GM21717 (cell line): ENCODE results near the gene ATP9B.
"Not testable (repeated sequence)": the region's sequence is repeated elsewhere in the genome, so short reads cannot be mapped to it uniquely, and the experiment has no call there.

Experiments
- ATAC-seq: cut with Tn5 transposase; IDR thresholded peaks from one replicate; pipeline ENCODE4 v1.9.1; 2021; ENCODE audit warnings: mild to moderate bottlenecking, moderate library complexity; ENCODE audit not compliant: unreplicated experiment

The ATP9B gene

GRCh38 chr18:79352432-79352831, 283.2 kb downstream of the ATP9B start:
- ATAC-seq, result no peak

DNA sequence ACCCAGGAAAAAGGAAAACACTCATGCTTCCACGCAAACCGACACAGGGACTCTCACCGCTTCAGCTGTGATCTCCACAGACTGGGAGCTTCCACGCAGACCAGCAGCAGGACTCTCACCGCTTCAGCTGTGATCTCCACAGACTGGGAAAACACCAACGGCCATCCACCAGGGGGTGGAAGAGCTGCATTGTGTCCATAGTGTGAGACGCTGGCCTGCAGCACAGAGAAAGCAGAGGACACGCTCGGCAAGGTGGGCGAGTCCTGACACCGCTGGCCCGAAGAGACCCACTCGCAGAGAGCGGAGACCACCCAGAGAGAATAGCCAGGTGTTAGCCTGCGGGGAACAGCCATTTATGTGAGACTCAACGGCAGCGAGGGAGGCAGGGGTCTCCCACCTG, 284.1 kb downstream of the ATP9B start:
- no peak for ATAC-seq

- no peak for ATAC-seq
Measured at GRCh38 chr18:79354350-79354749, 285.2 kb downstream of the ATP9B start.

DNA sequence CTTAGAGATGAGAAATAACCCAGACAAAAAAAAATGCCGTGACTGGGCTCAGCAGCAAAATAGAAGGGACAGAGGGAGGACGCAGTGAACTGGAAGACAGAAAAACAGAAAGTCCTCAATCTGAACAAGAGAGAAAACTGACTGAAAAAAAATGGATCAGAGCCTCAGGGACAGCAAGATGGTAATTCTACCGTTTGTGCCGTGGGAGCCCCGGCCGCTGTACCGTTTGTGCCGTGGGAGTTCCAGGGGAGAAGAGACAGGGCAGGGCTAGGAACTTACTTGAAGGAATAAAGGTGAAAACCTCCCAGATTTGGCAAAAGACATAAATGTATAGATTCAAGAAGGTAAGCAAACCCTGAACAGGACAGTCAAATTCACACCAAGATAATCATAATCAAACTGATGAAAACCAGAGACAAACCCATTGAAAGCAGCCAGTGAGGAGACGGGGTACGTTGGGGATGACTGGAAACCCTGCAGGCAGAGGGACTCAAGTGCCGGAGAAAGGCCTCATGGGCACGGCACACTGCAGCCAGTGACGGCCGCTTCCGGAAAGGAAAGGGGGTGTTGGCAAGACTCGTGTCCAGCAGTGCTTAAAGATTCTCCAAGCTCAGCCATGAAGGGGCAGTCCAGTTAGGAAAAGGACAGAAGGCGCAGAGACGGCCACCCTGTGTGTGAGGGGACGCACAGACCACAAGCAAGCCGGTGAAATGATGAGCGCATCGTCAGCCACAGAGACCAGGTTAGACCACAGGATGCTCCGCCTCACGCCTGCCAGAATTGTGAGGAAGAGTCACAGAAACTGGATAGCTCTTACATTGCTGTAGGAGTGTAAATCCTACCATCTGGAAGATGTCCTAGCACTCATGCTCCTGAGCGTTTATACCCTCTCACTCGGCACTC, 286.5 kb downstream of the ATP9B start:
- ATAC-seq, result peak; percentile 60

GRCh38 chr18:79356435-79356834, 287.2 kb downstream of the ATP9B start:
- ATAC-seq, result peak; percentile 92

DNA sequence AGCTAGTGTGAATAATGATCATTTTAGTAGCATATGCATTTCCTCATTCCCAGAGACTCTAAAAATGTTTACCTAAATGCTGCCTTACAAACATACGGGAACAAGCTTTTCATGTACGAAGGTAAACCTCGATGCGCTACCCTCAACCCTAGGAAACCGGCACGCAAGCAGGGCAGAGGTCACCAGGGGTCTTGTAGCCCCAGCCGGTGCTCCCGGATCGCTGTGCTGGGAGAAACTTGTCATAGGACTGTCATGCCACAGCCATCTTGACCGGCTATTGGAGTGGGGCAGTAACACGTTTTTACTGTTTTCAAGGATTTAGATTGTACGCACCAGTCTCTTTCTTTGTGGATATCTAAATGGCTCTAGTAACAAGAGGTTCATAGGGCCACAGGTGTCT, 291.7 kb downstream of the ATP9B start:
- ATAC-seq, result no peak

DNA sequence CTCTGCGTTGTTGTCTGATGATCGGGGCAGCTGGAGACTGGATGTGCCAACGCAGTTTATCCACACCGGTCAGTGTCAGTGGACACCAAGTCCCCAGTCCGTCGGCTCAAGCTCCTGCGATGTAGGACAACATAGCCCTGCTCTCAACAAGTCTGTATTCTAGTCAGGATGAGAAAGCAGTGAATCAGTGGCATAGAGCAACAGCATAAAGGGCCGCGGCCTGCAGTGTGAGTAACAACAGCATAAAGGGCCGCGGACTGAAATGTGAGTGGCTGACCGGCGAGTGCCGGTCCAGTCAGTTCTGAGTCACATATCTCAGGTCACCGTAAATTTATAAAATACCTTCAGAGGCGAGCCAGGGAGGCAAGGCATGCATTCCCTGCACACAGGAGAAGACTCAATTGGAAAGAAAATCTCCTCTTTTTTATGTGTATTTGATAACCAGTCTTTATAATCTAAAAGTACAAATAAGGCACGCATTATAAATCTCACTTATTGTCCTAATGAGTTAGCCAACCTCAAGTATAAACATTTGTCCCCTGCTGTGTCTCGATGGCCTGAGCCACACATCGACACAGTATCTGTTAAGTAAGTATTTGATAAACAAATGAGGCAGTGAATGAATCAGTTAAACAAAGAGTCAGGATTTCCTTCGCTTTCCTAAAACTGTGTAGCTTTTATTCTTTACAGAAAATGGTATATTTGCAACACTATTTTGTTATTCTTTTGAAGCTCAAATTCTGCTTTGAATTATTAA, 292.8 kb downstream of the ATP9B start:
- no peak for ATAC-seq

DNA sequence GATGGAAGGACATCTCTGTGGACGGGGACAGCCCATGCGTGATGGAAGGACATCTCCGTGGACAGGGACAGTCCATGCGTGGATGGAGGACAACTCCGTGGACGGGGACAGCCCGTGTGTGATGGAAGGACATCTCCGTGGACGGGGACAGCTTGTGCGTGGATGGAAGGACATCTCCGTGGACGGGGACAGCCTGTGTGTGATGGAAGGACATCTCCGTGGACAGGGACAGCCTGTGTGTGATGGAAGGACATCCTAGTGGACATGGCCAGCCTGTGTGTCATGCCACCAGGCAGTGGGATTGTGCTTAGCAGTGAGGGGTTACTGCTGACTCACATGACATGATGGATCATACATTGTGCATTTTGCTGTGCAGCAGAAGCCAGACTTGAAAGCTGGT, 296.5 kb downstream of the ATP9B start:
- no peak for ATAC-seq

GRCh38 chr18:79366177-79367094, 297.2 kb downstream of the ATP9B start:
- no peak for ATAC-seq

DNA sequence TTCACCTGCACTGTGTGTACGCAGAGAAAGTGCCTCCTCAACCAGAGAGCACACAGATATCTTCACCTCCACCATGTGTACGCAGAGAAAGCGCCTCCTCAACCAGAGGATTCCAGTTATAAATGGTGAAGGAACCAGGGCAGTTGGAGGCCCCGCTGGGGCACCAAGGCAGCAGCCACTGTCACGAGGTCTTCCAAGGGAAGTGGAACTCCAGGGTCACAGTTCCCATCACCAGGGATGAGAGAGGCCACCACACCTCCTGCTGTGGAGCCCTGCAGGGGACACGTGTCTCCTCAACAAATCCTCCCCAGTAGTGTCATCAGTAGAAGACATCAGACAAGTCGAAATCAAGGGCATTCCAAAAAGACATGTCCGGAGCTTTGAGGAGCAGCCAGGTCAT, 298.3 kb downstream of the ATP9B start:
- no peak for ATAC-seq

DNA sequence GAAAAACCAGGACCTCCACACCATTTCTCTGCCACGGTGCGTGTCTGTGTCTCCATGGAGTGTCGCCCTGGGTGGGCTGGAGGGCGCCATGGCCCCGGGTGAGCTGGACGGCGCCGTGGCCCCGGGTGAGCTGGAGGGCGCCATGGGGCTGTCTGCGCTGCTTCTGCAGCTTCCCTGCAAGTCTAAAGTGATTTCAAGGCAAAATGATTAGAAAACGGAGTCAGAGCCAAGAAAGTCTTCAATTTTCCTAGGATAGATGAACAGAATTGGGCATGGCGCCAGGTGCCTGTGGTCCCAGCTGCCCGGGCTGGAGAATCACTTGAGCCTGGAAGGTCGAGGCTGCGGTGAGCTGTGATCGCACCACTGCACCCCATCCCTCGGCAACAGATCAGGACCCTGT, 298.8 kb downstream of the ATP9B start:
- ATAC-seq, result no peak

DNA sequence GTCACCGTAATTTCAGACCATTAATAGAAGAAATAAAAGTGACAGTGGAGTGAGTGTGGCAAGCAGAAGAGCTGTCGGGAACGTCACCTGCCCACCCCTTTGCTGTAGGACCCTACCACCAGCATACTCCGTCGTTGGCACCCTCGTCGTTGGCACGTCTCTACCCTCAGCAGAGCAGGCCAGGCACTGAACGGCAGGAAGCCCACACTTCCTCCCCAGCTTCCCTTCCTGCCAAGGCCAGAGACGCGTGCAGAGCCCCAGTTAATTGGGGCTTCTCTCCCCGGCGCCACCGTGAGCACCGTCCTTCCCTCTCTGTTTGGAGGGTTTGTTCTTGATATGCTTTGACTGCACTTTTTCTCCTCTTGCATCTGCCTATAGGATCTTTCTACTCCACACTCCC, 299.5 kb downstream of the ATP9B start:
- ATAC-seq, result no peak

DNA sequence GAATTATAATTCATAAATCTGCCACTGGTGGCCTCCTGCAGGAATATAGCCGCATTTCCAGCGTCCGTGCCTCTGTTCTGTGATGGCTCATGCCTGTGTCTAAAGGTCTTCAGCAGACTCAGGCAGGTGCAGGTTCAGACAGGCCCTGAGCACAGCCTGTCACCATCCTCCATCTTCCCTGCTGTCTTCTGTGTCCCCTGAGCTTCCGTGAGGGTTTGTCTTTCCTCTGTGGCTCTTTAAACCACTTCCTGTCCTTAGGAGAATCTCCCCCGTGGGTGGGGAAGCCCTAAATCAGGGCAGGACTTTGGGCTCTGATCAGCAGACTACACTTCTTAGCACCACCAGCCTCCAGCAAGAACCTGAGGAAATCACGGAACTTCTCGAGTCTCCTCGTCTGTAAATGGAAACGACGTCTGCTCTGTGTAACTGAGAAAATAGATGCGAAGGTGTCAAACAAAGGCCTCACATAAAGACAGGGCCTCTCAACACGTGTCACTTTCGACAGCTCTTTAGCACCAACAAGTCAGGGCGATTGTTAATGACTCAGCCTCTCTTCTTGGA, 302.4 kb downstream of the ATP9B start:
- ATAC-seq, result no peak

DNA sequence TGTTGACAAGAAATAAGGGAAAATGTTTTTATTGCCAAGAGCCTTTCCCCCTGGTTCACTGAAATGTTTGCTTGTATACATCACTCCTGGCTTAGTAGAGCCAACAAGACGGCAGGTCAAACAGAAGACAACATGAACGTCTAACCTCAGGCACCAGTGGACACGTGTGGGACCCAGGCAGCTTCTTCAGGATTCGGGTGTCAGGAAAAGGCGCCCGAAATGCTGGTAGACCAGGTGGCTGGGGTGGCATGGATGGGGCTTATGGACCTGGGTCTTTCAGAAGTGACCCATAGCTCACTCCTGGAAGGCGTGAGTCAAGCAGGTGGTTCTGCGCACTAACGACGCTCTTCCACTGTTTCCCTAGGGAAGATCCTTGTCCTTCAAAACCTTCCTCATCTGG, 303.3 kb downstream of the ATP9B start:
- no peak for ATAC-seq

- no peak for ATAC-seq
Measured at GRCh38 chr18:79372991-79373390, 303.8 kb downstream of the ATP9B start.

DNA sequence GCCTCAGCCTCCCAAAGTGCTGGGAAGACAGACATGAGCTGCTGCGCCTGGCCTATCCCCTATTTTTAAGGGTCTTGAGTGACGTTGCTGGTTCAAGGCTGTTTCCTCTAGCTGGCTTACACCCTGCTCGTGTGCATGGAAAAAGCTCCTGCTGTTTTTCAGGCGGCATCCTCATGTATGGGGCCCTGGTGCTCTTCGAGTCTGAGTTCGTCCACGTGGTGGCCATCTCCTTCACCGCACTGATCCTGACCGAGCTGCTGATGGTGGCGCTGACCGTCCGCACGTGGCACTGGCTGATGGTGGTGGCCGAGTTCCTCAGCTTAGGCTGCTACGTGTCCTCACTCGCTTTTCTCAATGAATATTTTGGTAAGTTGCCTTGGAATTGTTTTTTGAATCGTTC, 304.5 kb downstream of the ATP9B start:
- no peak for ATAC-seq

- ATAC-seq, result peak; percentile 93
Measured at GRCh38 chr18:79374408-79375171, 305.4 kb downstream of the ATP9B start.

DNA sequence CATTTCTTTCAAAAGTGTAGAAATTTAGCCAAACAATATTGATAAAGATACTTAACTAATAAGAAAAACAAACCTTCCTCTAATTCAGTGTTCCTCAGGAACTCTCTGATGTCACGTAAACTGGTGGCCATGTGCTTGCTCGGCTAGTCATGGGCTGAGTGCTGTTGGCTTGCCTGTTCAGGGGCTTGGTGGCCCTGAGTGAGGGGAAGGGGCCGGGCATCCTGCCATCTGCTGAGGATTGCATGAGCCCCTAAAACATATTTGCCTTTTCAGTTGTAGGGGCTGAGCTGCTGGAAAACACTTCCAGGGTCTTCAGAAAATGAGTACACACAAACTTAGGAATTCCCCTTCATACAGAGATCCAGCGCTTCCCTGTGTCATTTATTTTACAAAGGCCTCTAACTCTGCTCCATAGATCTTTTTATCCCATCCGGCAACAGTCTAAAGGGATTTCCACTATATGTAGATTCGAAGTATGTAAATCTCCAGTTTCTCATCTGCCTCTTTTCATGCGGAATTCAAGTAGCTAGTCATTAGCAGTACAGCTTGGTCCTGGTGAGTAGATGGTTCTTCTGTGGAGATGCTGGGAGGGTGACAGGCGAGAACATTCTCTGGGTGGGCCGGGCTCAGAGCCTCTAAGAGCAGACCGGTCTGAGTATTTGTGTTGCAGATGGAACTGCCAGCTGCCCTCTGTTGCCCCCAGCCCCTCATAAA, 306.4 kb downstream of the ATP9B start:
- ATAC-seq, result no peak

DNA sequence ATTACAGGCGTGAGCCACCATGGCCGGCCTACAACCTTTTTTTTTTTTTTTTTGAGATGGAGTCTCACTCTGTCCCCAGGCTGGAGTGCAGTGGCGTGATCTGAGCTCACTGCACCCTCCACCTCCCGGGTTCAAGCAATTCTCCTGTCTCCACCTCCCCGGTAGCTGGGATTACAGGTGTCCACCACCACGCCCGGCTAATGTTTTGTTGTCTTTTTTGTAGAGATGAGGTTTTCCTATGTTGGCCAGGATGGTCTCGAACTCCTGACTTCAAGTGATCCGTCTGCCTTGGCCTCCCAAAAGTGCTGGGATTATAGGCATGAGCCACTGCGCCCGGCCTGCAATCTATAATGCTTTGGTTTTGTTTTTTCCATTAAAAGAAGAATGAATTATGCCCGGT, 307.5 kb downstream of the ATP9B start:
- not testable (repeated sequence) for ATAC-seq
